CD14-positive monocyte (primary cell): ENCODE data around the gene CSK. TPM values are rescaled to one million over a fixed set of nuclear protein-coding genes. Genes with fewer than 3 reads are reported as not detected.

ENCODE experiments used
- DNase-seq, 3 donors: peaks; one replicate each; pipeline ENCODE4 v3.0.0-alpha.2; 2011 to 2022
- H2AFZ ChIP-seq: 2 replicates; pipeline ENCODE4 v1.6.0; 2012; ENCODE audit warnings: mild to moderate bottlenecking, low read depth, low read length, inconsistent platforms; ENCODE audit not compliant: insufficient read depth, poor library complexity, severe bottlenecking
- H3K27ac ChIP-seq, 2 donors: 1 replicate in 1 of 2; 2 replicates in 1 of 2; pipeline ENCODE4 v1.5.1; 2012 to 2013; ENCODE audit warnings: low read length in 2 of 2, control low read depth in 1 of 2, inconsistent platforms in 1 of 2, low read depth in 1 of 2, mild to moderate bottlenecking in 1 of 2
- H3K27me3 ChIP-seq, 2 donors: one replicate each; pipeline versions ENCODE4 v1.6.0 to v1.6.1; 2011 to 2013; ENCODE audit warnings: low read length in 2 of 2; ENCODE audit not compliant: control insufficient read depth in 2 of 2, insufficient read depth in 2 of 2
- H3K36me3 ChIP-seq, 2 donors: replicated peaks in 1 of 2; 1 replicate in 1 of 2; 2 replicates in 1 of 2; pipeline versions ENCODE4 v1.5.1 to v1.6.1; 2012 to 2013; ENCODE audit warnings: low read length in 2 of 2, control low read depth in 1 of 2, inconsistent platforms in 1 of 2, mild to moderate bottlenecking in 1 of 2; ENCODE audit not compliant: insufficient read depth in 2 of 2, control insufficient read depth in 1 of 2
- H3K4me1 ChIP-seq, 2 donors: 1 replicate in 1 of 2; 2 replicates in 1 of 2; pipeline versions ENCODE4 v1.5.1 to v1.6.1; 2012 to 2013; ENCODE audit warnings: low read length in 2 of 2, control low read depth in 1 of 2, inconsistent platforms in 1 of 2, mild to moderate bottlenecking in 1 of 2, moderate library complexity in 1 of 2; ENCODE audit not compliant: insufficient read depth in 2 of 2, control insufficient read depth in 1 of 2
- H3K4me2 ChIP-seq: replicated peaks from 2 replicates; pipeline ENCODE3; 2012; ENCODE audit warnings: low read length, moderate library complexity, mild to moderate bottlenecking; ENCODE audit not compliant: poor library complexity, severe bottlenecking; ENCODE audit errors: extremely low read depth
- H3K4me3 ChIP-seq, 3 experiments: fragments of 200-600 bp in 1 of 3; sonication (generic) in 1 of 3; replicated peaks in 1 of 3; 1 replicate in 2 of 3; 2 replicates in 1 of 3; pipeline ENCODE4 v1.5.1; 2011 to 2013; ENCODE audit warnings: low read length in 3 of 3, mild to moderate bottlenecking in 3 of 3, control low read depth in 2 of 3, low read depth in 2 of 3, inconsistent platforms in 1 of 3, moderate library complexity in 1 of 3
- H3K79me2 ChIP-seq: 2 replicates; pipeline ENCODE4 v1.6.0; 2012; ENCODE audit warnings: mild to moderate bottlenecking, control low read depth, inconsistent platforms, low read length, moderate library complexity; ENCODE audit not compliant: insufficient read depth
- H3K9ac ChIP-seq: 2 replicates; pipeline ENCODE4 v1.6.0; 2017; ENCODE audit warnings: low read length, mild to moderate bottlenecking; ENCODE audit not compliant: insufficient read depth, poor library complexity, severe bottlenecking
- H3K9me3 ChIP-seq, 2 donors: replicated peaks in 1 of 2; 1 replicate in 1 of 2; 2 replicates in 1 of 2; pipeline versions ENCODE4 v1.5.1 to v1.6.1; 2012 to 2013; ENCODE audit warnings: low read length in 2 of 2, control low read depth in 1 of 2; ENCODE audit not compliant: control insufficient read depth in 1 of 2, insufficient read depth in 1 of 2
- H4K20me1 ChIP-seq: 2 replicates; pipeline ENCODE4 v1.6.0; 2012; ENCODE audit warnings: mild to moderate bottlenecking, low read length, control low read depth, moderate library complexity; ENCODE audit not compliant: insufficient read depth
- H3K27ac Mint-ChIP-seq, 7 donors: one replicate each; pipeline ENCODE4 v1.8.0; 2020; ENCODE audit warnings: mild to moderate bottlenecking in 7 of 7, mixed read lengths in 7 of 7, moderate library complexity in 6 of 7, inconsistent platforms in 2 of 7
- H3K27me3 Mint-ChIP-seq, 3 donors: one replicate each; pipeline ENCODE4 v1.8.0; 2021 to 2022; ENCODE audit warnings: low read depth in 3 of 3, mild to moderate bottlenecking in 3 of 3, mixed read lengths in 3 of 3, moderate library complexity in 3 of 3, inconsistent platforms in 1 of 3
- H3K36me3 Mint-ChIP-seq, 2 donors: one replicate each; pipeline ENCODE4 v1.8.0; 2020; ENCODE audit warnings: mixed read lengths in 2 of 2, inconsistent platforms in 1 of 2, mild to moderate bottlenecking in 1 of 2
- H3K4me1 Mint-ChIP-seq: one replicate; pipeline ENCODE4 v1.8.0; 2020; ENCODE audit warnings: mild to moderate bottlenecking, mixed read lengths
- H3K4me3 Mint-ChIP-seq, 2 donors: one replicate each; pipeline ENCODE4 v1.8.0; 2020; ENCODE audit warnings: mild to moderate bottlenecking in 2 of 2, mixed read lengths in 2 of 2, moderate library complexity in 1 of 2
- H3K9me3 Mint-ChIP-seq, 7 donors: one replicate each; pipeline ENCODE4 v1.8.0; 2020 to 2022; ENCODE audit warnings: mixed read lengths in 7 of 7, mild to moderate bottlenecking in 6 of 7, moderate library complexity in 6 of 7, inconsistent platforms in 2 of 7
- WGBS: methylation state at CpG from one replicate; pipeline ENCODE4 v1.1.5; 2013; ENCODE audit warnings: missing lambda C conversion rate; ENCODE audit not compliant: insufficient coverage; 5-methylcytosine and 5-hydroxymethylcytosine counted together
- intact Hi-C, 2 donors: fragments of 100-400 bp; cut with micrococcal nuclease; formaldehyde crosslinking; loops; one replicate each; pipeline versions ENCODE4 v1.15.0 to v1.15.1; 2023
- polyA plus RNA-seq, 3 donors: library from polyadenylated mRNA; depleted of rRNA in 1 of 3; unstranded in 2 of 3; stranded (reverse) in 1 of 3; fragments of 300-500 nt in 2 of 3; fragments of >200 nt in 1 of 3; fragmentation: Illumina TruSeq in 2 of 3; gene quantifications; 1 replicate in 2 of 3; 2 replicates in 1 of 3; pipeline ENCODE4 v1.2.3, GENCODE V29; 2012 to 2021
- TF ChIP-seq, protein P1 (sequence below): fragments of 200-600 bp; IDR thresholded peaks from one replicate; pipeline ENCODE4 v1.8.0; 2022; ENCODE audit warnings: antibody characterized with exemption, mild to moderate bottlenecking

The CSK gene
- polyA plus RNA-seq, 3 donors = 79.0 to 426 (median 106) TPM

DNA sequence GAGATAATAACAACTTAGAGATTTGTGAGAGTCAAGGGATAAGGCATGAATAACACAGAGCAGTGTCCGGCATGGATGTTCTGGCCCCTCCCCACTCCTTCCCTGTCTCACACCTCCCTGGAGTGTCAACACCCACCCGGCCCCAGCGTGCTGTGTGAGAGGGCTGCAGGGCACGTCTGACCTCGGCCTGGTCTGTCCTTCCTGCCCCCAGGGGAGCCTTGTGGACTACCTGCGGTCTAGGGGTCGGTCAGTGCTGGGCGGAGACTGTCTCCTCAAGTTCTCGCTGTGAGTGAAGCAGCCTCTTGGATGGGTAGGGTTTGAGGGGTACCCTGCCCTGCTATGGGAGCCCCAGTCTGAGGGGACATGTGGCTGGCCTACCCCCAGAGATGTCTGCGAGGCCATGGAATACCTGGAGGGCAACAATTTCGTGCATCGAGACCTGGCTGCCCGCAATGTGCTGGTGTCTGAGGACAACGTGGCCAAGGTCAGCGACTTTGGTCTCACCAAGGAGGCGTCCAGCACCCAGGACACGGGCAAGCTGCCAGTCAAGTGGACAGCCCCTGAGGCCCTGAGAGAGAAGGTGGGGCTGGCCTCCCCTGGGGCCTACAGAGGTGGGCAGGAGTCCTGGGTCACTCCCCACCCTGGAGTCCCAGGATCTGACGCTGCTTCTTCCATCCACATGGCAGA lies 19.6 kb downstream of the CSK start:
- peaks cover 0 to 1% (median 1%) of the 10 kb centered on the region in 3 donors for H3K27me3 Mint-ChIP-seq
- Histone ChIP-seq H4K20me1 (peaks cover 88% of the 10 kb centered on the region), H3K36me3 (peaks cover 65 to 75% of the 10 kb centered on the region in 2 donors), H3K9ac (no peak overlapping the region), H3K4me3 (no peak overlapping the region), H3K4me1 (peaks cover 36 to 39% of the 10 kb centered on the region in 2 donors), H2AFZ (no peak overlapping the region), H3K79me2 (peaks cover 51% of the 10 kb centered on the region), H3K27ac (peak overlapping the region in 1 of 2 donors; percentile 93), H3K4me2 (no peak overlapping the region), H3K27me3 (no peaks in the 10 kb centered on the region), H3K9me3 (no peaks in the 10 kb centered on the region)
- peaks cover 64 to 79% of the 10 kb centered on the region in 2 donors for H3K36me3 Mint-ChIP-seq
- intact Hi-C loops = loop anchor here (10.0 kb wide), 1 partner anchor 167 kb away; no protein-coding TSS in a partner anchor
- no peaks in the 10 kb centered on the region for H3K9me3 Mint-ChIP-seq
- TF ChIP-seq, protein P1, sequence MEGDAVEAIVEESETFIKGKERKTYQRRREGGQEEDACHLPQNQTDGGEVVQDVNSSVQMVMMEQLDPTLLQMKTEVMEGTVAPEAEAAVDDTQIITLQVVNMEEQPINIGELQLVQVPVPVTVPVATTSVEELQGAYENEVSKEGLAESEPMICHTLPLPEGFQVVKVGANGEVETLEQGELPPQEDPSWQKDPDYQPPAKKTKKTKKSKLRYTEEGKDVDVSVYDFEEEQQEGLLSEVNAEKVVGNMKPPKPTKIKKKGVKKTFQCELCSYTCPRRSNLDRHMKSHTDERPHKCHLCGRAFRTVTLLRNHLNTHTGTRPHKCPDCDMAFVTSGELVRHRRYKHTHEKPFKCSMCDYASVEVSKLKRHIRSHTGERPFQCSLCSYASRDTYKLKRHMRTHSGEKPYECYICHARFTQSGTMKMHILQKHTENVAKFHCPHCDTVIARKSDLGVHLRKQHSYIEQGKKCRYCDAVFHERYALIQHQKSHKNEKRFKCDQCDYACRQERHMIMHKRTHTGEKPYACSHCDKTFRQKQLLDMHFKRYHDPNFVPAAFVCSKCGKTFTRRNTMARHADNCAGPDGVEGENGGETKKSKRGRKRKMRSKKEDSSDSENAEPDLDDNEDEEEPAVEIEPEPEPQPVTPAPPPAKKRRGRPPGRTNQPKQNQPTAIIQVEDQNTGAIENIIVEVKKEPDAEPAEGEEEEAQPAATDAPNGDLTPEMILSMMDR = no peak
- H3K4me1 Mint-ChIP-seq = peaks cover 33% of the 10 kb centered on the region
- over 99% methylated on average over 15 of the region's 18 CpGs for WGBS
- peak overlapping the region; percentile 9 to 98 (median 93) for H3K27ac Mint-ChIP-seq
- H3K4me3 Mint-ChIP-seq = no peak overlapping the region
- no peak for DNase-seq

DNA sequence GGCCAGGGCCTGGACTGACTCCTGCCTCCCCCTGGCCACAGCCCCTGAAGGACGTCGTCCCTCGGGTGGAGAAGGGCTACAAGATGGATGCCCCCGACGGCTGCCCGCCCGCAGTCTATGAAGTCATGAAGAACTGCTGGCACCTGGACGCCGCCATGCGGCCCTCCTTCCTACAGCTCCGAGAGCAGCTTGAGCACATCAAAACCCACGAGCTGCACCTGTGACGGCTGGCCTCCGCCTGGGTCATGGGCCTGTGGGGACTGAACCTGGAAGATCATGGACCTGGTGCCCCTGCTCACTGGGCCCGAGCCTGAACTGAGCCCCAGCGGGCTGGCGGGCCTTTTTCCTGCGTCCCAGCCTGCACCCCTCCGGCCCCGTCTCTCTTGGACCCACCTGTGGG lies 20.4 kb downstream of the CSK start:
- Histone ChIP-seq H3K27ac (peak overlapping the region in 1 of 2 donors; percentile 93), H3K4me1 (peaks cover 36 to 39% of the 10 kb centered on the region in 2 donors), H3K36me3 (peaks cover 65 to 72% of the 10 kb centered on the region in 2 donors), H3K79me2 (peaks cover 42% of the 10 kb centered on the region), H3K9ac (no peak overlapping the region), H3K4me3 (no peak overlapping the region), H2AFZ (no peak overlapping the region), H4K20me1 (peaks cover 80% of the 10 kb centered on the region), H3K4me2 (no peak overlapping the region), H3K9me3 (no peaks in the 10 kb centered on the region), H3K27me3 (no peaks in the 10 kb centered on the region)
- Mint-ChIP-seq H3K27me3 (peaks cover 0 to 3% (median 1%) of the 10 kb centered on the region in 3 donors), H3K27ac (peak overlapping the region in 3 of 7 donors; percentile 13 to 75 (median 67)), H3K4me3 (no peak overlapping the region), H3K9me3 (no peaks in the 10 kb centered on the region), H3K36me3 (peaks cover 61 to 76% of the 10 kb centered on the region in 2 donors), H3K4me1 (peaks cover 32% of the 10 kb centered on the region)
- intact Hi-C loops = loop anchor here (10.0 kb wide), 1 partner anchor 167 kb away; no protein-coding TSS in a partner anchor
- WGBS = 97% methylated on average over 20 of the region's 20 CpGs
- TF ChIP-seq, protein P1 = no peak
- DNase-seq = no peak
